Measurements from ENCODE around the gene MAEA. TPM values are rescaled to one million over a fixed set of nuclear protein-coding genes. Genes with fewer than 3 reads are reported as not detected.
A peak's percentile ranks its signal among the peaks of the same experiment; 100 is the strongest.

MAEA gene
- total and polyA plus RNA-seq, 8 donors, result 43.8 to 70.4 (median 56.1) TPM

DNA sequence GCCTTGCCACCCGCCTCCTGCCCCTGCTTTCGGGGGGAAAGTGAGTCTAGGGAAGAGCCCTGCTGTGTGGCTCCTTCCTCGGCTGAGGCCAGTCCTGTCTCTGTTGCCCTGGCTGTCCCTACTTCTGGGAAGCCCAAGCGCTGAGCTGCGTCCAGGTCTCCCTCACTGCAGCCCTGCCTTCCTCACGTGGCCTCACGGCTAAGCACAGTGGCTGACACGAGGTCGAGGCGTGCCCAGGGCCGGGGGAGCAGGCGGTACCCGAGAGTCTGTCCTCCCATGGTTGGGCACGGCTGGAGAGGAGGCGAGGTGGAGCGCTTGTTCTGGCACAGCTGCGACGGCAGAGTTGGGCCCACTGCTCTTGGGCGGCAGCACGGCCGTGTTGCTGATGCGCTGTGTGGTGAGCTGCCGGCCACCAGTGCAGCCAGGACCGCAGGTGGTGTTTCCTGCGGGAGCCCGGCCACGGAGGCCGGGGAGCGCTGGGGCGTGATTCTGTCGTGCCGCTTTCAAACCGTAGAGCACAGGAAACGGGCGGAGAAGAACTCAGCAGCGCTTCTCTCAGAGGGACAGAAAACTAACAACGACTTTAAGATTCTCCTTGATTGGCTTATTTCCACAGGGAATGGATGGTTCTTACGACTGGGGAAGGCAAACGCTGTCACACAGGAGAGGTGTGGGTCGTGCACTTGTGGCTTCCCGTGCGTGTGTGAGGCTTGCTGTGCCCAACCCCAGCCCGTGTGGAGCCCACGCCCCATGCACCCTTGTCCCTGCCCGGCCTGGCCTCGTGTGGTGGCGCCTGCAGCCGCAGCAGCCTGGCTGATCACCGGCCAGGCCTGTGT, 21.3 kb downstream of the MAEA start:
- ATAC-seq (no peak), DNase-seq (peak in 1 of 4 donors; percentile 74)
- peaks cover 0 to 45% of the 10 kb centered on the region in 2 donors for H3K36me3 ChIP-seq
- intact Hi-C loops (cut with DNase I), result no loop called here
- TF ChIP-seq, protein P1, sequence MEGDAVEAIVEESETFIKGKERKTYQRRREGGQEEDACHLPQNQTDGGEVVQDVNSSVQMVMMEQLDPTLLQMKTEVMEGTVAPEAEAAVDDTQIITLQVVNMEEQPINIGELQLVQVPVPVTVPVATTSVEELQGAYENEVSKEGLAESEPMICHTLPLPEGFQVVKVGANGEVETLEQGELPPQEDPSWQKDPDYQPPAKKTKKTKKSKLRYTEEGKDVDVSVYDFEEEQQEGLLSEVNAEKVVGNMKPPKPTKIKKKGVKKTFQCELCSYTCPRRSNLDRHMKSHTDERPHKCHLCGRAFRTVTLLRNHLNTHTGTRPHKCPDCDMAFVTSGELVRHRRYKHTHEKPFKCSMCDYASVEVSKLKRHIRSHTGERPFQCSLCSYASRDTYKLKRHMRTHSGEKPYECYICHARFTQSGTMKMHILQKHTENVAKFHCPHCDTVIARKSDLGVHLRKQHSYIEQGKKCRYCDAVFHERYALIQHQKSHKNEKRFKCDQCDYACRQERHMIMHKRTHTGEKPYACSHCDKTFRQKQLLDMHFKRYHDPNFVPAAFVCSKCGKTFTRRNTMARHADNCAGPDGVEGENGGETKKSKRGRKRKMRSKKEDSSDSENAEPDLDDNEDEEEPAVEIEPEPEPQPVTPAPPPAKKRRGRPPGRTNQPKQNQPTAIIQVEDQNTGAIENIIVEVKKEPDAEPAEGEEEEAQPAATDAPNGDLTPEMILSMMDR (IDR thresholded peaks at IDR 0.05), result no peak
- no peaks in the 10 kb centered on the region for H3K27me3 ChIP-seq
- no peak overlapping the region for H3K27ac ChIP-seq
- H3K4me3 ChIP-seq, result no peak overlapping the region
- H3K4me1 ChIP-seq, result peaks cover 12 to 45% of the 10 kb centered on the region in 2 donors
- no peaks in the 10 kb centered on the region for H3K9me3 ChIP-seq

DNA sequence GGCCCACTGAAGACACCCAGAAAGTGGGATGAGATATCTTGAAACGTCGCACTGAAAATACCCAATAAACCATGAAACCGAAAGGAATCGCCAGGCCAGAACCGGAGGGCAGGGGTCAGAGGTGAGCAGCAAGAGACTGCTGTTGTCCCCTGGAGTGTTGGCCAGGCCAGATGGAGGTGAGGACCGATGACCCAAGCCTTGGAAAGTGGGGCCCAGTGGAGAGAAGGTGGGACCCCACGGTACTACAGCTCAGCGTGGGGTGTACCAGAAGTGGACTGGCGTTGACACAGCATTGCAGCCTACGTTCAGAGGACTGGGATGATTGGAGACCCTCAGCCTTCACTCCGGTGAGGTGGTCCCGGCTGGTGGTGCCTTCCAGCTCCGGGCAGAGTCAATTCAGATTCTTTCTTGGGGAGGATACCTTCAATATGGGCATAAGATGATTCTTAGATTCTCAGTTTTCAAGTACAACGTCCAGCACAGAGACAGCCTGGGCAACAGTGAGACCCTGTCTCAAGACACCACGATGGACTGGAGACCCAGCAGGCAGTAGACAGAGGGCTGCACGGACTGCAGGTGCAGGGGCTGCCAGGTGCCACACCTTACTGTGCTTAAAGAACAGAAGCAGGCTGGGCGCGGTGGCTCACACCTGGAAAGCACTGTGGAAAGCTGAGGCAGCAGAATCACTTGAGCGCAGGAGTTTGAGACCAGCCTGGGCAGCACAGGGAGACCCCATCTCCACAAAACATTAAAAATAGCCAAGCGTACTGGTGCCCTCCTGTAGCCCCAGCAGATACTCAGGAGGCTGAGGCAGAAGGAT, 23.3 kb downstream of the MAEA start:
- H3K9me3 ChIP-seq, result no peaks in the 10 kb centered on the region
- ATAC-seq (no peak), DNase-seq (peak in 1 of 4 donors; percentile 63)
- TF ChIP-seq, protein P1 (IDR thresholded peaks at IDR 0.05), result no peak
- H3K36me3 ChIP-seq, result peaks cover 0 to 61% of the 10 kb centered on the region in 2 donors
- no peaks in the 10 kb centered on the region for H3K27me3 ChIP-seq
- H3K4me3 ChIP-seq, result no peak overlapping the region
- peaks cover 12 to 33% of the 10 kb centered on the region in 2 donors for H3K4me1 ChIP-seq
- intact Hi-C loops (cut with DNase I), result no loop called here
- no peak overlapping the region for H3K27ac ChIP-seq

- H3K9me3 ChIP-seq, result no peaks in the 10 kb centered on the region
- H3K4me3 ChIP-seq, result no peak overlapping the region
- no peak overlapping the region for H3K27ac ChIP-seq
- intact Hi-C loops (cut with DNase I), result no loop called here
- ATAC-seq, result no peak
- H3K27me3 ChIP-seq, result no peaks in the 10 kb centered on the region
- H3K36me3 ChIP-seq, result peaks cover 0 to 80% of the 10 kb centered on the region in 2 donors
- TF ChIP-seq, protein P1 (IDR thresholded peaks at IDR 0.05), result no peak
- peaks cover 4 to 11% of the 10 kb centered on the region in 2 donors for H3K4me1 ChIP-seq
- peak in 1 of 4 donors; percentile 70 for DNase-seq
Measured at GRCh38 chr4:1315306-1315705, 25.6 kb downstream of the MAEA start.

- H3K27ac ChIP-seq, result no peak overlapping the region
- DNase-seq (peak in 1 of 4 donors; percentile 63), ATAC-seq (no peak)
- no peaks in the 10 kb centered on the region for H3K27me3 ChIP-seq
- no peaks in the 10 kb centered on the region for H3K9me3 ChIP-seq
- peaks cover 0 to 80% of the 10 kb centered on the region in 2 donors for H3K36me3 ChIP-seq
- TF ChIP-seq, protein P1 (IDR thresholded peaks at IDR 0.05), result no peak
- intact Hi-C loops (cut with DNase I), result no loop called here
- no peak overlapping the region for H3K4me3 ChIP-seq
- H3K4me1 ChIP-seq, result peaks cover 0 to 4% of the 10 kb centered on the region in 2 donors
Measured at GRCh38 chr4:1315836-1316536, 26.3 kb downstream of the MAEA start.
